Fibroblast of lung (primary cell): ENCODE measurements around the gene WDR37. TPM values are rescaled to one million over a fixed set of nuclear protein-coding genes. Genes with fewer than 3 reads are reported as not detected.

Experiments
- DNase-seq, 2 donors: peaks; one replicate each; pipeline versions ENCODE4 v3.0.0 to v3.0.0-alpha.2; 2010; ENCODE audit warnings: low read depth in 2 of 2
- H2AFZ ChIP-seq: 2 replicates; pipeline ENCODE4 v1.5.1; 2012; ENCODE audit warnings: low read length, control low read depth, inconsistent platforms
- H3K27ac ChIP-seq: 2 replicates; pipeline ENCODE4 v1.5.1; 2011; ENCODE audit warnings: low read length, control low read depth; ENCODE audit not compliant: insufficient read depth
- H3K27me3 ChIP-seq: 2 replicates; pipeline ENCODE4 v1.5.1; 2011; ENCODE audit warnings: mild to moderate bottlenecking, low read length; ENCODE audit not compliant: control insufficient read depth, insufficient read depth
- H3K36me3 ChIP-seq: 2 replicates; pipeline ENCODE4 v1.5.1; 2011; ENCODE audit warnings: low read length; ENCODE audit not compliant: control insufficient read depth, insufficient read depth
- H3K4me1 ChIP-seq: 2 replicates; pipeline ENCODE4 v1.5.1; 2011; ENCODE audit warnings: low read length; ENCODE audit not compliant: control insufficient read depth, insufficient read depth; ENCODE audit errors: extremely low read depth
- H3K4me2 ChIP-seq: 2 replicates; pipeline ENCODE4 v1.5.1; 2011; ENCODE audit warnings: low read length, control low read depth; ENCODE audit not compliant: insufficient read depth; ENCODE audit errors: extremely low read depth
- H3K4me3 ChIP-seq, 4 experiments: fragments of 200-600 bp in 1 of 4; sonication (generic) in 1 of 4; replicated peaks in 1 of 4; 2 replicates each; pipeline ENCODE4 v1.5.1; 2011 to 2016; ENCODE audit warnings: low read length in 4 of 4, low read depth in 3 of 4, mild to moderate bottlenecking in 3 of 4, control low read depth in 2 of 4, inconsistent platforms in 1 of 4, mixed read lengths in 1 of 4; ENCODE audit not compliant: insufficient read depth in 1 of 4; ENCODE audit errors: control extremely low read depth in 1 of 4
- H3K79me2 ChIP-seq: 2 replicates; pipeline ENCODE4 v1.5.1; 2012; ENCODE audit warnings: mild to moderate bottlenecking, low read length, inconsistent platforms; ENCODE audit not compliant: control insufficient read depth, insufficient read depth
- H3K9ac ChIP-seq: 2 replicates; pipeline ENCODE4 v1.5.1; 2011; ENCODE audit warnings: mild to moderate bottlenecking, low read length, control low read depth; ENCODE audit not compliant: insufficient read depth
- H3K9me3 ChIP-seq: 2 replicates; pipeline ENCODE4 v1.5.1; 2012; ENCODE audit warnings: low read depth, low read length; ENCODE audit not compliant: control insufficient read depth, insufficient read depth
- H4K20me1 ChIP-seq: 2 replicates; pipeline ENCODE4 v1.5.1; 2011; ENCODE audit warnings: low read length; ENCODE audit not compliant: control insufficient read depth, insufficient read depth; ENCODE audit errors: extremely low read depth
- EZH2 ChIP-seq: IDR thresholded peaks from 2 replicates; pipeline ENCODE4 v1.5.1; 2012; ENCODE audit warnings: low read length, control low read depth, mild to moderate bottlenecking; ENCODE audit errors: missing control alignments
- polyA plus RNA-seq, 2 donors: library from polyadenylated mRNA; depleted of rRNA in 1 of 2; stranded (reverse) in 1 of 2; unstranded in 1 of 2; fragments of >200 nt; gene quantifications; 2 replicates each; pipeline ENCODE4 v1.2.1, GENCODE V29; 2011 to 2012; ENCODE audit warnings: missing spikeins in 1 of 2
- total RNA-seq: library from RNA; depleted of rRNA; stranded (reverse); fragments of >200 nt; gene quantifications from 2 replicates; pipeline ENCODE4 v1.2.1, GENCODE V29; 2014
- TF ChIP-seq, protein P1 (sequence below), 2 donors: IDR thresholded peaks in 1 of 2; conservative IDR thresholded peaks in 1 of 2; 1 replicate in 1 of 2; 2 replicates in 1 of 2; pipeline ENCODE4 v1.5.1; 2011 to 2012; ENCODE audit warnings: low read length in 2 of 2, control low read depth in 1 of 2, inconsistent platforms in 1 of 2, low read depth in 1 of 2, mild to moderate bottlenecking in 1 of 2

WDR37 gene
- total and polyA plus RNA-seq, 2 donors (not counting 1 experiment from before 2014, with no cell fraction given), result 13.0 to 15.8 TPM

DNA sequence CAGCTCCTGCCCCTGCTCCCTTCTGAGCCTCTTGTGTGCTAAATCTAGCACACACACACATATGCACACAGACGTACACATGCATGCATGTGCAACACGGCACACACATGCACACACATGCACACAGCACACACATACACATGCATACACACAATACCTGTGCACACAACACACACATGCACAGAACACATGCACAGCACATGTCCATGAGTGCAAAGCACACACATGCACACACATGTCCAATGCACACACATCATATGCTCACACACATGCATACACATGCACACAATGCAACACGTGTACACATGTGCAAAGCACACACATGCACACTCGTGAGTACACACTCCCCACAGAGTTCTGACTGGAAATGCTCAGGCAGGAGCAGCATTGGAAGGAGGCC lies 115.0 kb downstream of the WDR37 start:
- H2AFZ ChIP-seq, result no peak overlapping the region
- no peak for TF ChIP-seq EZH2

DNA sequence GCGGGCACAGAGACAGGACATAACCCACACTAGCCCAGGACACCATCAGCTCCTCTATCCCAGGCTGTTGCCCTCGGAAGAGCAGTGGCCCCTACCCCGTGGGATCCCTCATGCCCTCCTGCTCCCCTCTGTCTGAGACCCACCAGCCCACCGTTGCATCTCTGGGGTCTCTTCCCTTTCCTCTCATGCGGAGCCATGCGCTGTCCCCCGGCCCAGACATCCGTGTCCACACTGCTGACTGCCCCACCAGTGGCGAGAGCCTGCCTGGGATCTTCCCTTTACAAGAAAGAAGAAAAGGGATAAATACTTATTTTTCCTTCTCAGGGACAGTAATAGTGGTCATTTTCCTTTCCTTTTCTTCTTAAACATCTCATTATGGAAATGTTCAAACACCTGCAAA lies 115.4 kb downstream of the WDR37 start:
- no peak overlapping the region for H3K27ac ChIP-seq
- no peaks in the 10 kb centered on the region for H3K4me1 ChIP-seq

More for the DNA sequence above, 115.0 kb downstream of the WDR37 start:
- no peaks in the 10 kb centered on the region for H3K4me1 ChIP-seq
- H3K9ac ChIP-seq, result no peak overlapping the region
- no peaks in the 10 kb centered on the region for H3K79me2 ChIP-seq
- no peak for DNase-seq
- H3K4me2 ChIP-seq, result no peak overlapping the region
- no peaks in the 10 kb centered on the region for H3K9me3 ChIP-seq
- H3K27ac ChIP-seq, result no peak overlapping the region
- H3K4me3 ChIP-seq, result no peak overlapping the region
- no peaks in the 10 kb centered on the region for H4K20me1 ChIP-seq
- H3K36me3 ChIP-seq, result no peaks in the 10 kb centered on the region
- no peaks in the 10 kb centered on the region for H3K27me3 ChIP-seq

DNA sequence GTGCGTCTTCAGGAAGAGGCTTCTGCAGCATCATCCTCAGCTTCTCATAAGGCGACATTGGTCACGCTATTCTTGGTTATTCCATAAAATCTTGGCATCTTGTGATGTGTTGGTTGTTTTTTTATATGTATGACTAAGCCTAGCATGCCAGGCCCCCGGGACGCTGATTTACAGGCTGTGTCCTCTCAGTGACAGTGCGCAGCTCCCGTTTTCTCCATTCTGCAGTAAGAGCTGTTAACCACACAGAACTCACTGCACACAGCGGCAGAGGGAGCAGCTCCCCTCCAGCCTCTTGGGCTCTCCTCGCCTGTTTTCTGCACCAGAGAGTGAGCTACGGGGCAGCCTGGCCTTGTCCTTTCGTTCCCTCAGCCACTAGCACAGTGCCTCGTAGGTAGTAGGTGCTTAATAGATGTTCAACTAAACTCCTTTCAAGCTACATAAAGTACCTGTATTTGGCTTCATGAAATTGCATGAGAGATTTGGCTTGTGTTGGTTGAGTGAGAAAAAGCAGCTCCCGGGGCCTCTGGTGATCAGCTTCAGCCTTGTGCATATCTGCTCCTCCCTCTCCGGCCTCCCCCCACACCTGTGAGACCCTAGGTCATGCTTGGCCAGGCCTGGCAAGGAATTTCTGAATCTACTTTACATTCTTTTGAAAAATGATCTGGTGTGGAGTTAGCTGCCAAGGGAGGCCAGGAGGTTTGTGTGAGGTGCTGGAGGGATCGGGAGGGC lies 116.2 kb downstream of the WDR37 start:
- Histone ChIP-seq H3K4me3 (no peak overlapping the region), H3K4me1 (no peaks in the 10 kb centered on the region), H3K9ac (no peak overlapping the region), H3K4me2 (no peak overlapping the region), H3K79me2 (no peaks in the 10 kb centered on the region), H3K27ac (no peak overlapping the region), H2AFZ (no peak overlapping the region), H3K9me3 (no peaks in the 10 kb centered on the region), H4K20me1 (no peaks in the 10 kb centered on the region), H3K36me3 (no peaks in the 10 kb centered on the region), H3K27me3 (no peaks in the 10 kb centered on the region)
- no peak for DNase-seq
- TF ChIP-seq, protein P1, sequence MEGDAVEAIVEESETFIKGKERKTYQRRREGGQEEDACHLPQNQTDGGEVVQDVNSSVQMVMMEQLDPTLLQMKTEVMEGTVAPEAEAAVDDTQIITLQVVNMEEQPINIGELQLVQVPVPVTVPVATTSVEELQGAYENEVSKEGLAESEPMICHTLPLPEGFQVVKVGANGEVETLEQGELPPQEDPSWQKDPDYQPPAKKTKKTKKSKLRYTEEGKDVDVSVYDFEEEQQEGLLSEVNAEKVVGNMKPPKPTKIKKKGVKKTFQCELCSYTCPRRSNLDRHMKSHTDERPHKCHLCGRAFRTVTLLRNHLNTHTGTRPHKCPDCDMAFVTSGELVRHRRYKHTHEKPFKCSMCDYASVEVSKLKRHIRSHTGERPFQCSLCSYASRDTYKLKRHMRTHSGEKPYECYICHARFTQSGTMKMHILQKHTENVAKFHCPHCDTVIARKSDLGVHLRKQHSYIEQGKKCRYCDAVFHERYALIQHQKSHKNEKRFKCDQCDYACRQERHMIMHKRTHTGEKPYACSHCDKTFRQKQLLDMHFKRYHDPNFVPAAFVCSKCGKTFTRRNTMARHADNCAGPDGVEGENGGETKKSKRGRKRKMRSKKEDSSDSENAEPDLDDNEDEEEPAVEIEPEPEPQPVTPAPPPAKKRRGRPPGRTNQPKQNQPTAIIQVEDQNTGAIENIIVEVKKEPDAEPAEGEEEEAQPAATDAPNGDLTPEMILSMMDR (conservative IDR thresholded peaks at IDR 0.05 in 1 of 2, IDR thresholded peaks at IDR 0.05 in 1 of 2; ENCODE audit: low read depth in 1 of 2, low read length in 2 of 2), result no peak
- TF ChIP-seq EZH2, result no peak

More for the DNA sequence above, 115.4 kb downstream of the WDR37 start:
- no peak overlapping the region for H3K9ac ChIP-seq
- H3K4me3 ChIP-seq, result no peak overlapping the region
- H3K9me3 ChIP-seq, result no peaks in the 10 kb centered on the region
- no peak overlapping the region for H3K4me2 ChIP-seq
- H2AFZ ChIP-seq, result no peak overlapping the region
- no peaks in the 10 kb centered on the region for H4K20me1 ChIP-seq
- DNase-seq, result no peak
- TF ChIP-seq, protein P1 (conservative IDR thresholded peaks at IDR 0.05 in 1 of 2, IDR thresholded peaks at IDR 0.05 in 1 of 2; ENCODE audit: low read depth in 1 of 2, low read length in 2 of 2), result no peak
- no peak for TF ChIP-seq EZH2
- H3K36me3 ChIP-seq, result no peaks in the 10 kb centered on the region
- no peaks in the 10 kb centered on the region for H3K27me3 ChIP-seq
- no peaks in the 10 kb centered on the region for H3K79me2 ChIP-seq
